Ramos (cell line): ENCODE data around the gene RAI1.

Experiments used
- in situ Hi-C: fragments of 300-500 bp; cut with MboI; formaldehyde crosslinking; loops from one replicate; pipeline ENCODE4 v1.14.3; 2022; ENCODE audit warnings: low sequenced_read_pairs; ENCODE audit not compliant: unreplicated experiment

Gene RAI1

GRCh38 chr17:17725011-17725751 lies 43.9 kb downstream of the RAI1 start:
- in situ Hi-C loops = no loop called here

- in situ Hi-C loops = no loop called here
Measured at GRCh38 chr17:17725752-17726457, 44.6 kb downstream of the RAI1 start.

GRCh38 chr17:17726458-17727060 lies 45.3 kb downstream of the RAI1 start:
- in situ Hi-C loops = no loop called here

- in situ Hi-C loops = no loop called here
Measured at GRCh38 chr17:17727111-17727659, 45.9 kb downstream of the RAI1 start.

- in situ Hi-C loops = no loop called here
Measured at GRCh38 chr17:17728146-17728545, 46.9 kb downstream of the RAI1 start.

- in situ Hi-C loops = no loop called here
Measured at GRCh38 chr17:17728550-17729251, 47.4 kb downstream of the RAI1 start.

- in situ Hi-C loops = no loop called here
Measured at GRCh38 chr17:17729620-17730249, 48.5 kb downstream of the RAI1 start.

GRCh38 chr17:17730250-17730935 lies 49.1 kb downstream of the RAI1 start:
- in situ Hi-C loops = no loop called here

- in situ Hi-C loops = no loop called here
Measured at GRCh38 chr17:17732444-17732843, 51.2 kb downstream of the RAI1 start.

GRCh38 chr17:17732892-17733670 lies 51.8 kb downstream of the RAI1 start:
- in situ Hi-C loops = no loop called here

- in situ Hi-C loops = no loop called here
Measured at GRCh38 chr17:17736205-17737183, 55.2 kb downstream of the RAI1 start.

- in situ Hi-C loops = no loop called here
Measured at GRCh38 chr17:17737961-17738894, 57.0 kb downstream of the RAI1 start.

GRCh38 chr17:17738901-17739300 lies 57.6 kb downstream of the RAI1 start:
- in situ Hi-C loops = no loop called here

- in situ Hi-C loops = no loop called here
Measured at GRCh38 chr17:17739388-17740066, 58.3 kb downstream of the RAI1 start.

- in situ Hi-C loops = no loop called here
Measured at GRCh38 chr17:17740615-17741348, 59.5 kb downstream of the RAI1 start.
